Mesothelial cell of epicardium (in vitro differentiated cells): ENCODE results near the gene DDIAS. TPM values are rescaled to one million over a fixed set of nuclear protein-coding genes. Genes with fewer than 3 reads are reported as not detected.

Source experiments
- DNase-seq, 2 experiments: peaks; one replicate each; pipeline ENCODE4 v3.0.0; 2021; ENCODE audit warnings: low spot score in 2 of 2; ENCODE audit not compliant: unreplicated experiment in 2 of 2
- H3K27ac Mint-ChIP-seq: 2 replicates; pipeline ENCODE4 v1.8.0; 2021; ENCODE audit warnings: mixed read lengths
- H3K27me3 Mint-ChIP-seq: 2 replicates; pipeline ENCODE4 v1.8.0; 2021; ENCODE audit warnings: low read depth, mixed read lengths
- H3K36me3 Mint-ChIP-seq: 2 replicates; pipeline ENCODE4 v1.8.0; 2021; ENCODE audit warnings: mixed read lengths
- H3K4me1 Mint-ChIP-seq: 2 replicates; pipeline ENCODE4 v1.8.0; 2021; ENCODE audit warnings: mixed read lengths
- H3K4me3 Mint-ChIP-seq: 2 replicates; pipeline ENCODE4 v1.8.0; 2021; ENCODE audit warnings: mild to moderate bottlenecking, moderate library complexity, mixed read lengths
- H3K9me3 Mint-ChIP-seq: 2 replicates; pipeline ENCODE4 v1.8.0; 2021; ENCODE audit warnings: mixed read lengths
- total RNA-seq: library from RNA; stranded (reverse); gene quantifications from 3 replicates; pipeline ENCODE4 v1.2.1, GENCODE V29; 2021
- TF ChIP-seq, protein P1 (sequence below): fragments of 200-600 bp; sonication (generic); IDR thresholded peaks from one replicate; pipeline ENCODE4 v1.5.0; 2021; ENCODE audit warnings: antibody characterized with exemption; ENCODE audit not compliant: unreplicated experiment

Gene DDIAS
- total RNA-seq, 1 donor from 2014 or later: 5.6 TPM

DNA sequence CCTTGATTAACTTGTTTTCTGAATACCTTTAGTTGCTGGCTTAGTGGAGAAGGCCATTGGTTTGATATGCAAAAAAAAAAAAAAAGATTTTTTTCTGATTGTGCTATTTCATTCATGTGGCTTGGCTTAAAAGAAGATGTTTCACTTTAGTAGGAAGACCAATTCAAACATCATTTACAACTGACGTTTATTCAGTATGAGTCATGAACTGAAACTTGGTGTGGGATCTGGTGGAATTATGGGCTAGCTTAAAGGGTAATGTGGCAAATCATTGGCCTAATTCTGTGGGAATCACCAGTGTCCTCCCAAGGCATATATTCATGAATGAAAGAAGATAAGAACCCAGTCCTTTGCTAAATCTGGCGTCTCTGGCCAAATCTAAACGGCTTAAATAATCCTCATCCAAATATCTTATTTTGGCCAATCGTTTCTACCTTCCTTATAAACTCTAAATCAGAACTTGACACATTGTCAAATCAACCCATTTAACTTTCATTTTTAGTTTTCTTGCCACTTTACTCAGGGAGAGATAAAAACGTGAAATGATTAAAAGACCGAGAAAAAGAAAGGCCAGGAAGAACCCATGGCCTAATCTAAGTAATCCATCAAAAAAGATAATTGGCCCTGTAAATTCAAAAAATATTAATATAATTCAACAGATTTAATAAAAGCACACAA is 77.0 kb downstream of the DDIAS start:
- H3K9me3 Mint-ChIP-seq: no peaks in the 10 kb centered on the region
- DNase-seq: no peak
- H3K27me3 Mint-ChIP-seq: no peaks in the 10 kb centered on the region
- H3K36me3 Mint-ChIP-seq: peaks cover 5% of the 10 kb centered on the region
- no peak overlapping the region for H3K4me3 Mint-ChIP-seq
- H3K27ac Mint-ChIP-seq: no peak overlapping the region
- peaks cover 4% of the 10 kb centered on the region for H3K4me1 Mint-ChIP-seq
- TF ChIP-seq, protein P1, sequence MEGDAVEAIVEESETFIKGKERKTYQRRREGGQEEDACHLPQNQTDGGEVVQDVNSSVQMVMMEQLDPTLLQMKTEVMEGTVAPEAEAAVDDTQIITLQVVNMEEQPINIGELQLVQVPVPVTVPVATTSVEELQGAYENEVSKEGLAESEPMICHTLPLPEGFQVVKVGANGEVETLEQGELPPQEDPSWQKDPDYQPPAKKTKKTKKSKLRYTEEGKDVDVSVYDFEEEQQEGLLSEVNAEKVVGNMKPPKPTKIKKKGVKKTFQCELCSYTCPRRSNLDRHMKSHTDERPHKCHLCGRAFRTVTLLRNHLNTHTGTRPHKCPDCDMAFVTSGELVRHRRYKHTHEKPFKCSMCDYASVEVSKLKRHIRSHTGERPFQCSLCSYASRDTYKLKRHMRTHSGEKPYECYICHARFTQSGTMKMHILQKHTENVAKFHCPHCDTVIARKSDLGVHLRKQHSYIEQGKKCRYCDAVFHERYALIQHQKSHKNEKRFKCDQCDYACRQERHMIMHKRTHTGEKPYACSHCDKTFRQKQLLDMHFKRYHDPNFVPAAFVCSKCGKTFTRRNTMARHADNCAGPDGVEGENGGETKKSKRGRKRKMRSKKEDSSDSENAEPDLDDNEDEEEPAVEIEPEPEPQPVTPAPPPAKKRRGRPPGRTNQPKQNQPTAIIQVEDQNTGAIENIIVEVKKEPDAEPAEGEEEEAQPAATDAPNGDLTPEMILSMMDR: no peak

DNA sequence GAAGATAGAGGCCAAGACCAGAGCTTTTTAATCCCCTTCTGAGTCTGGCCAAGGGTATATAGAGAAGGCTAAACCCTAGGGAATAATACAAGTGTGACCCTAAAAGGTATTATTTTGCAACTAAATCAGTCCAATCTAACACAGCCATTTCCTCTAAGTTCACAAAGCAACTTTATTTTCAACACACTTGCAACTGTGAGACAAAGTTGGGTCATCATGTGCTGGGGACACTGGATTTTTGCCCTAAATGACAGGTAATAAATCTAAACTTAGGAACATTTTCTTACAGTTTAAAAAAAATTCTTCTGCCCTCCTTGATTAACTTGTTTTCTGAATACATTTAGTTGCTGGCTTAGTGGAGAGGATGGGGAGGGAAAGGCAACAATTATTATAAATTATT is 78.3 kb downstream of the DDIAS start:
- TF ChIP-seq, protein P1: no peak
- Mint-ChIP-seq H3K27ac (no peak overlapping the region), H3K4me1 (peaks cover 4% of the 10 kb centered on the region)

DNA sequence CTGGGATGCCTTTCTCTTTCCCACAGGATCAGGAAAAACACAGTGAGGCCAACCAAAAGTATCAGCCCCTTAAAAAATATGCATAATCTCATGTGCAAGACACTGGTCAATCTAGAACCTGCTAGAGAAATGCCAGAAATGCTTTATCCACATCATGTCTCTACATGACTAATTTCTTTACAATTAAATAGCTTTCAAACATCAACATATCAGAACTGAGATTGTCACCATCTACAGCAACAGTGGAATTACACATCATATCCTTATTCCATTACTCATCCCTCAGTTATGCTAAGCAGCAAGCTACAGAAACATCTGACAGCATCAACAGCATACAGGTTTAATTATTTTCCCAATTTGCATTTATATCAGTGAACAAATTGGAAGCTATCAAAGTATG is 78.8 kb downstream of the DDIAS start:
- Mint-ChIP-seq H3K36me3 (peaks cover 5% of the 10 kb centered on the region), H3K4me1 (peaks cover 4% of the 10 kb centered on the region), H3K27me3 (no peaks in the 10 kb centered on the region), H3K4me3 (no peak overlapping the region), H3K27ac (no peak overlapping the region), H3K9me3 (no peaks in the 10 kb centered on the region)
- no peak for DNase-seq
- TF ChIP-seq, protein P1: no peak

More for the DNA sequence above, 78.3 kb downstream of the DDIAS start:
- peaks cover 5% of the 10 kb centered on the region for H3K36me3 Mint-ChIP-seq
- no peaks in the 10 kb centered on the region for H3K27me3 Mint-ChIP-seq
- DNase-seq: no peak
- no peak overlapping the region for H3K4me3 Mint-ChIP-seq
- H3K9me3 Mint-ChIP-seq: no peaks in the 10 kb centered on the region

DNA sequence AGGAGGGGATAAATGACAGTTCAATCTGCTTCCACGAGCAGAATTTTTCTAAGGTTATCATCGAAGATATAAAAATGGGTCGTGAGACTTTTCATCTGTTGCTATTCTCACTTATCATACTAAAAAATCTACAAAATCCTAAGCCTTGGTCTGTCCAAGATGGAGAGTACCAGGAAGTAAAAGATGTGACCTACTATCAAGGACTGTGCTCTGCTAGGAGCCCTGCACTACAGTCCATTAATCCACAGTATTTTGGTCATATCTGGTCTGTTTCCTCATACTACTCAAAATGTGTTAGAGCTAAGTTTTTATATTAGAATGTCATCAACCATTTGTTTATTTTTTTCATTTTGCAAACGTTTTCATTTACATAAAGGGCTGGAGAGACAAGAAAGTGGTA is 79.4 kb downstream of the DDIAS start:
- H3K36me3 Mint-ChIP-seq: peaks cover 5% of the 10 kb centered on the region
- no peak overlapping the region for H3K27ac Mint-ChIP-seq
- peaks cover 2% of the 10 kb centered on the region for H3K4me1 Mint-ChIP-seq

DNA sequence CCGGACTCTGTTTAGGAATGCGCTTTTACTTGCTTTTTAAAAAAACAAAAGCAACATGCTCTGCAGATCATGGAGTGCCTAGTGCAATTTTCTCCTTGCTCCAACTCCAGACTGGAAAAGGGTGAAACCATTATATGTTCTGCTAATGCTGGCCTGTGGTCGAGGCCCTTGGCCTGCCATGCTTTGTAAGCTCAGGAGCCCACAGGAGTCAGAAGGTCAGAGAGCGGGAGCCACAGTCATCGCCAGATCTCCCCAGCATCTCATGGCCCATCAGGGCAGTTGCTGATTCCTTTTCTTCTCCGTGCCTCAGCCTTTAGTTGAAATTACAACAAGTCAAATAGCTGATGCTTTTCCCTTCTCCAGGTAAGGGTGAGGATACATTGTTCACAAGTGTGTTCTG is 80.3 kb downstream of the DDIAS start:
- no peak overlapping the region for H3K4me3 Mint-ChIP-seq

More for the DNA sequence above, 79.4 kb downstream of the DDIAS start:
- Mint-ChIP-seq H3K27me3 (no peaks in the 10 kb centered on the region), H3K9me3 (no peaks in the 10 kb centered on the region), H3K4me3 (no peak overlapping the region)
- no peak for DNase-seq
- TF ChIP-seq, protein P1: no peak

More for the DNA sequence above, 80.3 kb downstream of the DDIAS start:
- Mint-ChIP-seq H3K36me3 (peaks cover 5% of the 10 kb centered on the region), H3K4me1 (no peaks in the 10 kb centered on the region), H3K9me3 (no peaks in the 10 kb centered on the region), H3K27ac (no peak overlapping the region), H3K27me3 (no peaks in the 10 kb centered on the region)
- no peak for DNase-seq
- TF ChIP-seq, protein P1: no peak

Other genes with a start within 250 kb of the DDIAS start
- gene FAM181B, start 167.9 kb upstream of the DDIAS start, total RNA-seq: 0.40 to 0.47 TPM (median 0.47 TPM) in 3 replicates
- 66.6 to 68.3 TPM (median 67.4 TPM) in 3 replicates for gene PRCP, start 1.3 kb upstream of the DDIAS start, total RNA-seq
- gene RAB30, start 170.2 kb downstream of the DDIAS start, total RNA-seq: 7.6 to 10.3 TPM (median 9.9 TPM) in 3 replicates